OCI-M1 (cell line): ENCODE measurements around the gene BTF3L4.
A peak's percentile ranks its signal among the peaks of the same experiment; 100 is the strongest.
"Not testable (repeated sequence)": the region's sequence is repeated elsewhere in the genome, so short reads cannot be mapped to it uniquely, and the experiment has no call there.

ENCODE experiments used
- DNase-seq: peaks from one replicate; lab custom pipeline; 2025; lab: John Stamatoyannopoulos, UW

Gene BTF3L4

DNA sequence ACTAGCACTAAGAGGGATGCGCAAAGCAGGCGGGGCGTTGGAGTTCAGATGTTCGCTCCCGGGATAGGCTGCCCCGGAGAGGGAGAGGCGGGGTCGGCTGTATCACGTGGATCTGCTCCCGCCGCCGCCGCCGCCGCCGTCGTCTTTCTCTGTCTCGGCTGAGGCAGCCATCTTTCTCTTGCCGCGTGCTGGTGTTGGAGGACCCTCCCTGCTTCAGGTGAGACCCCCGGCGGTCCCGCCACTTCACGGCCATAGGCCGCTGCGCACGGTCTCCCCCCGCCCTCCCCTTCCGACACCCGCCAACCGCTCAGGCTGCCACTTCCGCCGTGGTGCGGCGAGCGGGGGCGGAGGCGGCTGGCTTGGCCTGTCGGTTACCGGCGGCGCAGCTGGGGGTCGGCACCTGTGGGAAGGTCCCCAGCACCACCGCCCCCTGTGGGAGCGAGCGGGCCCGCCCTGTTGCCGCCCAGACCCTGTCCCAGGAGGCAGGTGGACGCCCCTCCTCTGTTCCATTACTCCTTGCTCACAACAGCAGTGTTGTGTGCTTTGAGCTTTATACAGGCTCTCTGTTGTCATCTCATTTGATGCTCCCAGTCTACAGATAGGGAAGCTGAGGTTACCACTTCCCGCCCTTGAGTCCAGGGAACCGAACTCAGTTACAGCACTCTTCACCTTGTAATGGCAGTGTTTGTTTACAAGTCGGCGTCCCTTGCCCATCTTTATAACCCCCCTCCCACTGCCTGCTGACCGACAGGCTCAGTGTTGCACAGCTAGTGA lies at the start of gene BTF3L4:
Gene BTF3L4 (plus strand): TSS at position 133 of the 774 bp plus-strand sequence. CDS start 3,553 bp downstream, outside the sequence.
- peak; percentile 97 for DNase-seq

DNA sequence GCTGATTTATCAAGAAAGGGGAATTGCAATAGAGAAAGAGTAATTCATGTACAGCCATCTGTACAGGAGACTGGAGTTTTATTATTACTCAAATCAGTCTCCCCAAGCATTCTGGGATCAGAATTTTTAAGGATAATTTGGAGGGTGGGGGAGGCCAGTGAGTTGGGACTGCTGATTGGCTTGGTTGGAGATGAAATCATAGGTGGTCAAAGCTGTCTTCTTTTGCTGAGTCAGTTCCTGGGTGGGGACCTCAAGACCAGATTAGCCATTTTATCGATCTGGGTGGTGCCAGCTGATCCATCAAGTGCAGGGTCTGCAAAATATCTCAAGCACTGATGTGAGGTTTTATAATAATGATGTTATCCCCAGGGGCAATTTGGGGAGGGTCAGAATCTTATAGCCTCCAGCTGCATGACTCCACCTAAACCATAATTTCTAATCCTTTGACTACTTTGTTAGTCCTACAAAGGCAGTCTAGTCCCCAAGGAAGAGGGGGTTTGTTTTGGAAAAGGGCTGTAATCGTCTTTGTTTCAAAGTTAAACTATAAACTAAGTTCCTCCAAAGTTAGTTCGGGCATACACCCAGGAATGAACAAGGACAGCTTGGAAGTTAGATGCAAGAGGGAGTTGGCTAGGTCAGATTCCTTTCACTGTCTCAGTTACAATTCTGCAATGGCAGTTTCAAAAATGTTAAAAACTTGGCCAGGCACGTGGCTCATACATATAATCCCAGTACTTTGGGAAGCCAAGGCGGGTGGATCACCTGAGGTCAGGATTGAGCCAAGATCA lies 48.7 kb upstream of the BTF3L4 start:
- DNase-seq = no peak

GRCh38 chr1:52008071-52008809 lies 47.9 kb upstream of the BTF3L4 start:
- no peak for DNase-seq

DNA sequence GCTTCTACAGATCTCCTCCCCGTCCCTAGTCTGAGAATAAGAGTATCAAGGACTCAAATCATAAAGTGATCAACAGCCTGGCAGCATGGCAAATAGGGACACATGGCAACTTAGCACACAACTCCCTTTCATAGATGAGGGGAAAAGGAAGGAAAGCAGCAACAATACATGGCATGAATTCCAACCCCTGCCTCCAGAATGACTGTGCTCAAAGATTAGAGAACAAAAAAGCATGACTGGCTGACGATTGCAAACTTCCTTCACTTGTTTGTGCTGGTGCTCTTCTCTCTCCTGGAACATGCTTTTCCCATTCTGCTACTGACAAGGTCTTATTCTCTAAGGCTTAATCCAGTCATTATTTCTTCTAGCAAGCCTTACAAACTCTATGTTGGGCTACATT lies 34.0 kb upstream of the BTF3L4 start:
- DNase-seq = no peak

GRCh38 chr1:52026278-52026677 lies 29.8 kb upstream of the BTF3L4 start:
- DNase-seq = no peak

DNA sequence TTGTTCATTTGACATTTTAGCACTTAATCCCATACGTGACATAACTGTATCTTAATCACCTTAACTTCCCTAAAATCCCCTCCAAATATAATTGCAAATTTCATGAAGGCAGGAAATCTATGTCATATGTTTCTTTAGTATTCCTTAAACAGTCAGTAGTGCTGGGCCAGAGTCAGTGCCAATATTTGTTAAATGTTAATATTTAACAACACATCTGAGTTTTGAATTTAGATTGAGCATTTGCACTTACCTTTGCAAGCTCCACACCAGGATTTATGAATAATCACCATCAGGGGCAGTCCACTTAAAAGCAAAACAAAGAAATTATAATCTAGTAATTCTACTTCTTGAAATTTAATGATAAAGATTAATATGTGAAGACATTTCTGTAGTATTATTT lies 27.8 kb upstream of the BTF3L4 start:
- no peak for DNase-seq

DNA sequence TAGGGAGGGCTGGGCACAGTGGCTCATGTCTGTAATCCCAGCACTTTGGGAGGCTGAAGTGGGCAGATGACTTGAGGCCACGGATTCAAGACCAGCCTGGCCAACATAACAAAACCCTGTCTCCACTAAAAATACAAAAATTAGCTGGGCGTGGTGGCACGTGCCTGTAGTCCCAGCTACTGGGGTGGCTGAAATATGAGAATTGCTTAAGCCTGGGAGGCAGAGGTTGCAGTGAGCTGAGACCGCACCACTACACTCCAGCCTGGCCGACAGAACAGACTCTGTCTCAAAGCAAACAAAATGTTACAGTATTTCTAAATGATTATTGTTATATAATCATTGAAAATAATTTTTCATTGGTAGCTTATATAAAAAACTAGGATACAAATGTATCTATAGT lies 27.3 kb upstream of the BTF3L4 start:
- DNase-seq = not testable (repeated sequence)

GRCh38 chr1:52032124-52032784 lies 23.8 kb upstream of the BTF3L4 start:
- DNase-seq = no peak

DNA sequence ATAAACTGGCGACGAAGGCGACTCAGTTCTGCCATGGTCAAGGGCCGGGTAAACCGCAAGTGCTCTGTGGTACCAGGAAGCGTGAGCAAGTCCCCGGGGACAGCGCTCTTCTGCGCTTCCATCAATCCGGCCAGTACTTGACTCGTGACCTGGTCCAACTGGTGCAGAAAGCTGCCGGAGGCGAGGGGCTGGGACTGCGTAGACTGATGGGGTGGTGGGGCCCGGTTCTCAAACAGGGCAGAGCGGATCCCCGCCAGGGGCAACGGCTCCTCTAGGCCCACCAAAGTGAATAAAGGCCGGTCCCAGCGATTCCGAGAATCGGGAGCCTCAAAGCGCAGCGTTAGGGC lies 23.3 kb upstream of the BTF3L4 start:
- peak; percentile 61 for DNase-seq

DNA sequence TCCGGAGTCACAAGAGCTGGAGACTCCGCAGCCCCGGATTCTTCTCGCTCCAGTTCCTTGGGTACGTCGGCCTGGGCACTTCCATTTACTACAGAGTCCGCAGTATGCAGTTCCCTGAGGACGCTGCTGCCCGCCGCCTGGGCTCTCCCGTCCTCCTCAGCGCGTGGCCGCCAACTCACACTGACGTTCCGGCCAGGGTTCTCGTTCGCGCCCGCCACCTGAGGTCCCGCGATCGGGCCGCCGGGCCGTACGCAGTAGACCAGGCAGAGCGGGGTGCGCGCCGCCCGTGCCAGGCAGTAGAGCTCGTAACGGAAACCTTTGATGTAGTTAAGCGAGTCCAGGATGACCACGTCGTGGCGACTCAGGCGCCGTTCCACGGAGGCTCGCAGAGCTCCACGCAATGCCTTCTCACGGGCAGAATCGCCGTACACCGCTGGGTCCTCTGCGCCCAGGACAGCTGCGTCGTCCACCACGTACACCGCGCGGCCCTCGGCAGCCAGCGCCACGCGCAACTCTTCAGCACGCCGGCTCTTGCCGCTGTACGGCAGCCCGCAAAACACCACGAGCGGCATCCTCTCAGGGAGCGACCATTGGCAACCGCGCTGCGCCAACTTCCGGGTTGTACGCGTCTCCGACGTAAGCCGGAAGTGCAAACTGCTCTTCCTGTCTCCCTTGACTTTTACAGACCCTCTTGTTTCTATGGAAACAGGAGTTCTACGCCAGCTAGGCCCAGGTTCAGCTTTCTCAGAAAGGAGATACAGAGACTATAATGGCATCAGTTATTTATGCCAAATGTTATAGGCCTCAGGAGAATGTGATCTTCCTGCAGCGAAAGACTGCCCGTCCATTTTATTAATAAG lies 22.7 kb upstream of the BTF3L4 start, which contains the start of gene KTI12:
Gene KTI12 (minus strand): TSS at position 621 of the 860 bp plus-strand sequence. CDS start 49 bp downstream, at position 572.
- peak; percentile 93 for DNase-seq

- no peak for DNase-seq
Measured at GRCh38 chr1:52034050-52034384, 22.1 kb upstream of the BTF3L4 start.

- DNase-seq = no peak
Measured at GRCh38 chr1:52037402-52037814, 18.7 kb upstream of the BTF3L4 start.

- no peak for DNase-seq
Measured at GRCh38 chr1:52037909-52038308, 18.2 kb upstream of the BTF3L4 start.

- DNase-seq = no peak
Measured at GRCh38 chr1:52041551-52042185, 14.4 kb upstream of the BTF3L4 start.

DNA sequence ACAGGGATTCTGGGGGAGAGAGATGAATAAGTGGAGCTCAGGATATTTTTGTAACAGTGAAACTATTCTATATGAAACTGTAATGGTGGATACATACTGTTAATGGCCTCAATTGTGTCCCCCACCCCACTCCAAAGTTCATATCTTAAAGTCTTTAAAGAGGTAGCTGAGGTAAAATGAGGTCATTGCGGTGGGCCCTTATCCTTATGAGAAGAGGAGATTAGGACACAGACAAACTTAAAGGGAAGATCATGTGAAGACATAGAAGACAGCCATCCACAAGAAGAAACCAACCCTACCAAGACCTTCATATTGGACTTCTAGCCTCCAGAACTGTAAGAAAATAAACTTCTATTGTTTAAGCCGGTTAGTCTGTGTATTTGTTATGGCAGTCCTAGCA lies 10.9 kb upstream of the BTF3L4 start:
- DNase-seq = peak; percentile 50

DNA sequence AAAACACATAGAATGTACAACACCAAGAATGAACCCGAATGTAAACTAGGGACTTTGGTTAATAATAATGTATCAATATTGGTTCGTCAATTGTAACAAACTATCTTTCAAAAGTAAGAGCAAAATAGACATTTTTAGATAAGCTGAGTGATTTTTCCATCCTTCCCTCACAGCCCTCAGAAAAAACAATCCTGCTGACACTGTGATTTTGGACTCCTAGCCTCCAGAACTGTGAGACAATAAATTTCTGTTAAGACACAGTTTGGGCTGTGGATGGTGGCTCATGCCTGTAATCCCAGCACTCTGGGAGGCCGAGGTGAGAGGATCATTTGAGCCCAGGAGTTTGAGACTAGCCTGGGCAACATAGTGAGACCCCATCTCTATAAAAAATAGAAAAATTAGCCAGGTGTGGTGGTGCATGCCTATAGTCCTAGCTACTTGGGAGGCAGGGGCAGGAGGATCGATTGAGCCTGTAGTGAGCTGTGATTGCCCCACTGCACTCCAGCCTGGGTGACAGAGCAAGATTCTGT lies 10.4 kb upstream of the BTF3L4 start:
- not testable (repeated sequence) for DNase-seq

GRCh38 chr1:52049337-52049736 lies 6.8 kb upstream of the BTF3L4 start:
- not testable (repeated sequence) for DNase-seq

DNA sequence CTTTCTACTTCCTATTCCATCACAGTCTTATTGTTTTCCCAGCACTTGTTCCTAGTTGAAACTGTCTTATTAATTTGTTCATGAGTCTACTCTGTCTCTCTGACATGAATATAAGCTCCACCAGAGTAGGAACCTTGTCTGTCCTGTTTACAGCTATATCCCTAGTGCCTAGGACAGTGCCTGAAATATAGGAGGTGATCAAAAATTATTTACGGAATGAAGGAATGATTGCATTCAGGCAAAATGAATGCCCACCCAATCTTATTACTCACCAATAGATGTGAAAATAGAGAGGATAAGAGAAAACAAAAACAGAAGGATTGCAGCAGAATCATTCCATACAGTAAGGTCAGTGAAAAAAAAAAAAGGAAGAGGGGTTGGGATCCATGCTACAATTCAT lies 2.2 kb upstream of the BTF3L4 start:
- no peak for DNase-seq

DNA sequence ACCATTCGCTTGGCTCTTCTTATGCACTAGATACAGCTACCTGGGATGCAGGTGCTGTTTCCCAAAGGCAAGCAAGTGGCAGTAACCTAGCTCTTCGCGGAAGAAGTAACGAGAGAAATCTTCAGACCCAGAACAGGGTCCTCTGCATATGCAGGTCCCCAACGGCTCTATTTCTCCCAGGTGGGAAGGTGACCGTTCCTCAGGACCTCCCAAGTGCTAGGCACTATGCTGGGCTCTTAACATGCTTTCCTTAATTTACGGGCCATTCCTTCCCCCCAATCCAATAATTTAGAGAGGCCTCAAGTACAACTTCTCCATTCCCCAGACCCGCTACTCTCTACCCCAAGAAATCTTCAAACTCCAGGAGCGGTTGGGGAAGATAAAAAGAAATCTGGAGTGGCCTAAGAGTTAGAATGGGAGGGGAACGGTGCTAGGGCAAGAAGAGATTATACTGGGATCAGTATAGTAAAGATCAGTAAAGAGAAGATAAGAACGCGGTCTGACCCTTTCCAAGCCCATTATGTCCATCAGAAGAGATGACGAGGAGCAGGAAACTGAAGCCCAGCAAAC lies 1.5 kb upstream of the BTF3L4 start:
- no peak for DNase-seq
